OCI-LY7 (cell line): ENCODE data around the gene ABO.
"Not testable (repeated sequence)": the region's sequence is repeated elsewhere in the genome, so short reads cannot be mapped to it uniquely, and the experiment has no call there.

Experiments used
- EZH2phosphoT487 ChIP-seq: fragments of 200-600 bp; sonication (generic); IDR thresholded peaks from 2 replicates; pipeline ENCODE4 v1.6.1; 2018; ENCODE audit warnings: low read depth, borderline replicate concordance, mild to moderate bottlenecking, mixed run types, antibody characterized with exemption, low read length, moderate library complexity, mixed read lengths
- TF ChIP-seq, protein P1 (sequence below): fragments of 200-600 bp; sonication (generic); conservative IDR thresholded peaks from 2 replicates; pipeline ENCODE4 v1.5.1; 2014; ENCODE audit warnings: mild to moderate bottlenecking, antibody characterized with exemption, low read length, moderate library complexity, mixed read lengths

DNA sequence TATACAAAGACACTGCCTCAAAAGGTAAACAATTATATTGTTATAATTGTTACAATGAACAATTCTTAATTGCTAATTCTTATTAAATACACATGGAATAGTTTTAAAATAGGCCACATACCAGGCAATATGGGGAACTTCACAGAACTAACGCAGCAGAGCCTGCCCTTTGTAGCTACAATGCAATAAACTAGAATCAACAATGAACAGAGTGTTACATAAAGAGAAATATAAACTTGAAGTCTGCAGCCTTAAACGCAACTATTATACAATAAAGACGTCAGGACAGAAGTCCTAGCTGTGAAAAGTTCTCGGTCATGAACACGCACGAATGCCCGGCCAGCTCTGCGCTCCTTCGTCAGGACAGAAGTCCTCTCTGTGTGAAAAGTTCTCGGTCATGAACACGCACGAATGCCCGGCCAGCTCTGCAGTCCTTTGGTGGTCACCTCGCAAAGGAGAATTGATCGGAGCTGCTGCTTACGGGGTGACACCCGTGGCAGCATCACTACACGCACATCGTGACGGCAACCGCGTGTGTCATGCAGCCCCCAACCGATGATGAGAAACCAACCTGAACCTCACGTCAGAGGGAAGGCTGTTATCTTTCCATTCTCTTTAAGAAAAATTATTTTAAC is 43.0 kb downstream of the ABO start:
- TF ChIP-seq, protein P1, sequence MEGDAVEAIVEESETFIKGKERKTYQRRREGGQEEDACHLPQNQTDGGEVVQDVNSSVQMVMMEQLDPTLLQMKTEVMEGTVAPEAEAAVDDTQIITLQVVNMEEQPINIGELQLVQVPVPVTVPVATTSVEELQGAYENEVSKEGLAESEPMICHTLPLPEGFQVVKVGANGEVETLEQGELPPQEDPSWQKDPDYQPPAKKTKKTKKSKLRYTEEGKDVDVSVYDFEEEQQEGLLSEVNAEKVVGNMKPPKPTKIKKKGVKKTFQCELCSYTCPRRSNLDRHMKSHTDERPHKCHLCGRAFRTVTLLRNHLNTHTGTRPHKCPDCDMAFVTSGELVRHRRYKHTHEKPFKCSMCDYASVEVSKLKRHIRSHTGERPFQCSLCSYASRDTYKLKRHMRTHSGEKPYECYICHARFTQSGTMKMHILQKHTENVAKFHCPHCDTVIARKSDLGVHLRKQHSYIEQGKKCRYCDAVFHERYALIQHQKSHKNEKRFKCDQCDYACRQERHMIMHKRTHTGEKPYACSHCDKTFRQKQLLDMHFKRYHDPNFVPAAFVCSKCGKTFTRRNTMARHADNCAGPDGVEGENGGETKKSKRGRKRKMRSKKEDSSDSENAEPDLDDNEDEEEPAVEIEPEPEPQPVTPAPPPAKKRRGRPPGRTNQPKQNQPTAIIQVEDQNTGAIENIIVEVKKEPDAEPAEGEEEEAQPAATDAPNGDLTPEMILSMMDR = not testable (repeated sequence)
- TF ChIP-seq EZH2phosphoT487 = not testable (repeated sequence)
